SJSA1 (cell line): ENCODE data around the gene SHB. TPM values are rescaled to one million over a fixed set of nuclear protein-coding genes. Genes with fewer than 3 reads are reported as not detected.
"Not testable (repeated sequence)": the region's sequence is repeated elsewhere in the genome, so short reads cannot be mapped to it uniquely, and the experiment has no call there.

Source experiments
- DNase-seq, 2 experiments: peaks; one replicate each; pipeline ENCODE4 v3.0.0-alpha.2; 2015 to 2020; ENCODE audit warnings: low spot score in 2 of 2, low read depth in 1 of 2
- H3K27ac ChIP-seq: fragments of 250-450 bp; sonication (Bioruptor Pico); 2 replicates; pipeline ENCODE4 v1.5.1; 2020; ENCODE audit warnings: mild to moderate bottlenecking, moderate library complexity
- H3K27me3 ChIP-seq: fragments of 250-450 bp; sonication (Bioruptor Pico); replicated peaks from 2 replicates; pipeline ENCODE4 v1.5.1; 2020; ENCODE audit warnings: mild to moderate bottlenecking, moderate library complexity
- H3K36me3 ChIP-seq: fragments of 250-450 bp; sonication (Bioruptor Pico); 2 replicates; pipeline ENCODE4 v1.5.1; 2020; ENCODE audit warnings: mild to moderate bottlenecking
- H3K4me1 ChIP-seq: fragments of 250-450 bp; sonication (Bioruptor Pico); replicated peaks from 2 replicates; pipeline ENCODE4 v1.6.1; 2021; ENCODE audit warnings: mild to moderate bottlenecking
- H3K4me3 ChIP-seq: fragments of 250-450 bp; sonication (Bioruptor Pico); 2 replicates; pipeline ENCODE4 v1.5.1; 2020; ENCODE audit warnings: mild to moderate bottlenecking
- H3K9me3 ChIP-seq: fragments of 250-450 bp; sonication (Bioruptor Pico); replicated peaks from 2 replicates; pipeline ENCODE4 v1.5.1; 2020; ENCODE audit warnings: mild to moderate bottlenecking
- total RNA-seq: library from RNA; depleted of rRNA; stranded (reverse); fragments of >200 nt; shearing (Covaris generic); gene quantifications from 2 replicates; pipeline ENCODE4 v1.2.3, GENCODE V29; 2014

The SHB gene
- total RNA-seq, 1 experiment from 2014 or later, result 19.3 TPM

DNA sequence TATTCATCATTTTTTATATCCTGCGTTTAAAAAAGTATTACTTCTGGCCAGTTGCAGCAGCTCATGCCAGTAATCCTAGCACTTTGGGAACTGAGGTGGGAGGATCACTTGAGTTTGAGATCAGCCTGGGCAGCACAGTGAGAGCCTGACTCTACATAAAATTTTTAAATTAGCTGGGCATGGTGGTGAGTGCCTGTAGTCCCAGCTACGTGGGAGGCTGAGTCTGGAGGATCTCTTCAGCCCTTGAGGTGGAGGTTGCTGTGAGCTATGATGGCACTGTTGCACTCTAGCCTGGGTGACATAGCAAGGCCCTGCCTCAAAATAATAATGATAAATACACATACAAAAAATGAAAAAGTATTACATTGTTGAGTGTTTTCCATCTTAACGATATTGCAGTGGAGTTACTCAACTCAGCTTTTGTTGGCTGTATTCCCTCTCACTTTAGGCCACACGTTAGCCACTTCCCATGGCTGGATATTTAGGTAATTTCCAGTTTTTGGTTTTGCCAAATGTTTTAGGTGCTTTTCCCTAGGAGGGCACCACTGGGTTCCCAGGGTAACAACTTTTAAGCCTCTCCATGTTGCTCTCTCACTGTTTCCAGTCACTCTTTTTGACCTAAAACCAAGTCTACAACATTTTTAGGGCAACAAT lies 20.6 kb downstream of the SHB start:
- no peak overlapping the region for H3K4me3 ChIP-seq
- no peak for DNase-seq

DNA sequence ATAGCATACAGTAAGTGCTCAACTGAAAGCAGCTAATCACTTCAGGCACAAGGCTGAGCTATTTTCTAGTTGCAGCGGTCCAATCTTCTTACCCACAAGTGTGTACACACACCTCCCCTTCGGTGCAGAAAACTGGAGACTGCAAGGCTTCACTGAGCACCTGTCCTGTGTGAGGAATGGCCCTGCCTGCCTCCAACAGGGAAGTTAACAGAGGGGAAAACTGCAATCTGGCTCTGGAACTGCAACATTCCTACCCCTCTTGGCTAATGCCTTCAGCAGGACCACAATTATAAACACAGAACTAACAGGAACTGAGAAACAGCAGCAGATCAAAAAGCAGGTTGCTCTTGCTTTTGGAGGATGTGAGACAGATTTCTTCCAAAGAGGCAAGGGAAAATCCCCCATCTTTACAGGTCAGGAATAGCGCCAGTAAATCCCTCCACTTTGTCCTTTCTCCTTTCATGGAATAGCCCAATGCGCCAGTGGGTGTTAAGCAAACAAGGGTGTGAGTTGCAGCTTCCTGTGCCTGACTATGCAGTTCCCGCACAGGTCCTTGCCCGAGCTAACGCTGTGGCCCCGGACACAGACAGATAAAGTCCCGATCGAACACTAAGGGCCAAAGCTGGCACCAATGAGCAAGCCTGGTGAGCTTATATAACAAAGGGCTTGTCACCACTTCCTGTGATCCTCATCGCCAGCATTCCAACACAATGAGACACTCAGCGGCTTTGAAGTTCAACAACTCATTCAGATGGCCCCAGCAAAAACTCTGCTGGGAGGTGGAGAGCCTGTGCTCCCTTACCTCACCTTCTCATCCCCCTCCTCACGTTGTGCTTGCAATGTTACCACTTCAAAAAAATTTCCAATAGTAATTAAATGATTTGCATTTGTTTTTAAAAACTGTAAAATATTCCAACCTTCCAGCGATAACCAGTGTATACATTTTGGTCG lies 21.5 kb downstream of the SHB start:
- Histone ChIP-seq H3K27me3 (no peaks in the 10 kb centered on the region), H3K9me3 (no peaks in the 10 kb centered on the region), H3K36me3 (peaks cover 16% of the 10 kb centered on the region), H3K4me1 (peaks cover 46% of the 10 kb centered on the region), H3K27ac (peak overlapping the region; percentile 93), H3K4me3 (no peak overlapping the region)
- DNase-seq, result peak; percentile 83 to 89

More for the DNA sequence above, 20.6 kb downstream of the SHB start:
- Histone ChIP-seq H3K27me3 (no peaks in the 10 kb centered on the region), H3K36me3 (peaks cover 16% of the 10 kb centered on the region), H3K9me3 (no peaks in the 10 kb centered on the region), H3K27ac (peak overlapping the region; percentile 93), H3K4me1 (peaks cover 46% of the 10 kb centered on the region)

- no peaks in the 10 kb centered on the region for H3K27me3 ChIP-seq
- no peaks in the 10 kb centered on the region for H3K9me3 ChIP-seq
- peaks cover 16% of the 10 kb centered on the region for H3K36me3 ChIP-seq
- H3K27ac ChIP-seq, result peak overlapping the region; percentile 93
- no peak overlapping the region for H3K4me3 ChIP-seq
- H3K4me1 ChIP-seq, result peaks cover 46% of the 10 kb centered on the region
- DNase-seq, result peak; percentile 76 to 86
Observed at GRCh38 chr9:38046661-38047300, 22.2 kb downstream of the SHB start.

- H3K27me3 ChIP-seq, DNase-seq, H3K4me3 ChIP-seq, H3K9me3 ChIP-seq: not testable (repeated sequence)
- Histone ChIP-seq H3K4me1 (peaks cover 46% of the 10 kb centered on the region), H3K36me3 (peaks cover 16% of the 10 kb centered on the region), H3K27ac (peak overlapping the region; percentile 93)
Observed at GRCh38 chr9:38045939-38046338, 23.1 kb downstream of the SHB start.

- Histone ChIP-seq H3K27me3 (no peaks in the 10 kb centered on the region), H3K4me3 (no peak overlapping the region), H3K36me3 (peaks cover 10% of the 10 kb centered on the region), H3K9me3 (no peaks in the 10 kb centered on the region), H3K27ac (no peak overlapping the region), H3K4me1 (peaks cover 54% of the 10 kb centered on the region)
- no peak for DNase-seq
Observed at GRCh38 chr9:38044706-38045105, 24.3 kb downstream of the SHB start.

DNA sequence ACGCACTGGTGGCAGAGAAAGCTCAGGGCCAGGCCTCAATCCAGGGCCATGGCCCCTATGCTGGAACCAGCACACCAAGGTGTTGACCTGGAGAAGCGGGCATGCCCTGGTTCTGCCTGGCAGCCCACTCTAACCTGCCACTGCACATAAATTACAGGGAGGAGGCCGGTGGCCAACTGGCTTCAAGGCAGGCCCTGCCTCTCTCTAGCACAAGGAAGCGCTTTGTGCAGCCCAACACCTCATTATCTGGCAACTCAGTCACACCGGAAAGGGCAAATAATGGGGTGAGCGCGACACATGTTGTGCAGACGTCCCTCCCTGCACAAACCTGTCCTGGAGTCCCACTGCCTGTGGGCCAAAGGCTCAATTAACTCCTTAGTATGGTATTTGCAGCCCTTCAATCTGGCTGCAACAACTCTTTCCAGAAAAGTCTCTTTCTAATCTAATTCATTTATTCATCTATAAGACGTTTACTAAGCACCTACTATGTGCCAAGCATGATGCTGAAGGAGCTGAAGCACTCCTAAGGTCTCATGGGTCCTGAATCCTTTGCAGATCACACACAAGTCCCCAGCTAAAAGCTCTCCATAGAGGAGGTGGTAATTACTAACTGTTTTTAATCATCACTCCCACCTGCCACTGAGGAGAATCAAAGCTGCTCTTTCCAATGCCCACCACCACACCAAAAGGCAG lies 24.9 kb downstream of the SHB start:
- no peak overlapping the region for H3K27ac ChIP-seq
- H3K4me1 ChIP-seq, result peaks cover 58% of the 10 kb centered on the region
- no peaks in the 10 kb centered on the region for H3K9me3 ChIP-seq
- DNase-seq, result no peak
- H3K4me3 ChIP-seq, result no peak overlapping the region
- H3K27me3 ChIP-seq, result no peaks in the 10 kb centered on the region
- H3K36me3 ChIP-seq, result peaks cover 11% of the 10 kb centered on the region

DNA sequence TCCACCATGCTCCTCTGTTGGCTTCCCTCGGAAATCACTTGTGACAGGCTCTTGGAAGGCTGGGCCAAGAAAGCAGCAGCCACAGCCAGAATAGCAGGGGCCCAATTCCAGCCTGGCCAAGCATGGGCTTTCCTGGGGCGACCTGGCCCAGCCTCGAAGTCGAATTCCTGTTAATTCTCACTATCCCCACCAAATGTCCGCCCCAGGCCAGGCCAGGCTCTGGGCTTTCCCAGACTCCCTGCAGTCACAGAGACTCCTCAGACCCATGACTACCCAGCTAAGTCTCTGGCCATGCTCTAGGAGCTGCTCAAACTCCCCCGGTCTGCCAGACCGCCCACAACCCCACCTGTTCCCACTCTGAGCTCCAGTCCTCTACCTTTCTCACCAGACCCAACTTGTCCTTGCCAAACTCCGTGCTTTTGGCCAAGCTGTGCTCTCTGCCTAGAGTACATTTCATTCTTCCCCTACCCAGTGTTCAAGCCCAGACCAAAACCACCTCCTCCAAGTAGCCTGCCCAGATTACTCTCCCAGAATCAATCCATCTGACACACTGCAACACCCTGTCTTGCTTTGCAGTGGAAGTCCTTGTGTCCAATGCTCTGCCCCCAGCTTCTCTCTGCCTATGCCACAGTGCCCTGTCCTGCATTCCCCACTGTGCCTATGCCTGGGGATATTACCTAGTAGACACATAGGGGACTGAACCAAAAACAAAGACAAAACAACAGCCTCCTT lies 26.2 kb downstream of the SHB start:
- peaks cover 15% of the 10 kb centered on the region for H3K36me3 ChIP-seq
- H3K4me3 ChIP-seq, result no peak overlapping the region
- no peak overlapping the region for H3K27ac ChIP-seq
- H3K4me1 ChIP-seq, result peaks cover 58% of the 10 kb centered on the region
- H3K27me3 ChIP-seq, result no peaks in the 10 kb centered on the region
- H3K9me3 ChIP-seq, result no peaks in the 10 kb centered on the region
- no peak for DNase-seq

GRCh38 chr9:38041564-38042243 lies 27.3 kb downstream of the SHB start:
- no peak for DNase-seq
- H3K4me3 ChIP-seq, result no peak overlapping the region
- H3K27ac ChIP-seq, result no peak overlapping the region
- no peaks in the 10 kb centered on the region for H3K27me3 ChIP-seq
- peaks cover 59% of the 10 kb centered on the region for H3K4me1 ChIP-seq
- H3K9me3 ChIP-seq, result no peaks in the 10 kb centered on the region
- peaks cover 15% of the 10 kb centered on the region for H3K36me3 ChIP-seq

GRCh38 chr9:38039907-38040682 lies 28.9 kb downstream of the SHB start:
- peak overlapping the region; percentile 75 for H3K27ac ChIP-seq
- no peaks in the 10 kb centered on the region for H3K9me3 ChIP-seq
- H3K36me3 ChIP-seq, result peaks cover 14% of the 10 kb centered on the region
- H3K27me3 ChIP-seq, result no peaks in the 10 kb centered on the region
- no peak overlapping the region for H3K4me3 ChIP-seq
- peaks cover 58% of the 10 kb centered on the region for H3K4me1 ChIP-seq
- no peak for DNase-seq

DNA sequence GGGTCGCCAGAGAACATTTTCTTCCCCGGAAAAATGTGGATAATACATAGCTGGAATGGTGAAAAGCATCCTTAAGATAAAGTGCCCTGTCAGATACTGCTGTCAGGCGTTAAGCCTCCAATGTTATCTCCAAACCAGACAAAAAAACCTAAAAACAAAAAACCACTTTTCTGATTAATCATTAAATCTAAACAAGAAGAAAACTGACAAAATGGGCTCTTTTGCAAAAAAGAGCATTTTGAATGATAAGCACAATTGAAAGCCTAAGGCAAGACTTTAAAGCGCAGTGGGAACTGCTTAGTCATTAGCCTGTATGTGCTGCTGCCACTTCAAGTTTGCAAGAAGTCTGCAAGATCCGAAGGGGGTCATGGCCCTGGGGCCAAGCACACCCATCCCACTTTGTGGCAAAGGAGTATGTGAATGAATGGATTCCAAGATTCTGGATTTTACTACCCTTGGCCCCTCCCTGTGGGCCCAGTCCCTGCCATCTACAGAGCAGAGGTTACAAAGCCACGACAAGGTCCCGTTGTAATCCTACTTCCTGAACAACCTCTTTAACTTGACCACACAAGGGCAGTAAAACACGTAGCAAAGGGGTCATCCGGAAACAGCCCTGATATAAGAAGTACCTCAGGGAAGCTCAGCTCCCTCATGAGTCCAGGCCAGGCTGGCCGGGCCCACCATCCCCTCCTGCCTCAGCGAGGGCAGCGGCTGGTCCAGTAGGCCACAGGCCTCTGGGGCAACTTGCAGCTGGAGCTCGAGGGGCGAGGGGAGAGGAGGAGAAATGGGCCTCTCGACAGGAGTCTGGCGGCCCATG lies 29.7 kb downstream of the SHB start:
- H3K27ac ChIP-seq, result peak overlapping the region; percentile 75
- no peaks in the 10 kb centered on the region for H3K27me3 ChIP-seq

DNA sequence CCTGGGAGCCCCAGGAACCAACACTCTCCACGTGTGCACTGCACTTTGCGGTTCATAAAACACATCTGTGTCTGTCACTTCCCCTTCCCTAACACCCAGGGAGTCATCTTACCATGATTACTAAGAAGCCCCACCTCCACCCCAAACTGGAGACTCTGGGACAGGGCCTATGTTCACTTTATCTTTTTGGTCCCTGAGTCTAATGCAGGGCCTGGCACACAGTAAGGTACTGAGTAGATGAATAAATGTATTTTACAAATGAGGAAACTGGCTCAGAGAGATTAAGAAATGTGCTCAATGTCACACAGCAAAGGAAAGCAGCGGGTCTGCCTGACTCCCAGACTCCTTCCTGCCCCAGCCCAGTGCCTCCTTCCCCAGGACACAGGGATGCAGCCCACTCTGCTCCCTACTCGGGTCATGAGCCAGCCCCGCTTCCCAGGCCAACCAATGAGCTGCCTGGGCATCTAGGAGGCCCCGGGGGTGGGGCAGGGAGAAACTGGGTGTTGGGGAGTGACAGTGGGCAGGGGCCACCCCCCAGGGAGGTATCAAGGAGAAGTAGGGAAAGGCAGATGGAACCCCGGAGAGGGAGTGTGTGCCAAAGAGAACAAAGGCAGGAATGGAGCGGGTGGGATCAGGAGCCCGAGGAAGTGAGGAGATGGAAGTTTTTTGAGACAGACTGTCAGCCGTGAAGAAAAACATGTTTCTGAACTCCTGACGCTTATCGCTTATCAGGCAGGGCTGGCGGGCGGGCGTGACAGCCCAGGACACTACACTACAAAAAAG lies 30.5 kb downstream of the SHB start:
- no peaks in the 10 kb centered on the region for H3K9me3 ChIP-seq
- no peak overlapping the region for H3K4me3 ChIP-seq
- peak overlapping the region; percentile 75 for H3K27ac ChIP-seq
- DNase-seq, result no peak
- peaks cover 53% of the 10 kb centered on the region for H3K4me1 ChIP-seq
- H3K27me3 ChIP-seq, result no peaks in the 10 kb centered on the region
- H3K36me3 ChIP-seq, result peaks cover 8% of the 10 kb centered on the region

More for the DNA sequence above, 29.7 kb downstream of the SHB start:
- peak; percentile 71 to 72 for DNase-seq
- Histone ChIP-seq H3K36me3 (peaks cover 8% of the 10 kb centered on the region), H3K4me3 (no peak overlapping the region), H3K4me1 (peaks cover 53% of the 10 kb centered on the region), H3K9me3 (no peaks in the 10 kb centered on the region)
